Measurements from ENCODE around the gene AGPAT4. TPM values are rescaled to one million over a fixed set of nuclear protein-coding genes. Genes with fewer than 3 reads are reported as not detected.

The AGPAT4 gene
- total RNA-seq, 1 donor from 2014 or later, result 44.4 TPM

GRCh38 chr6:161290751-161291150, 16.9 kb upstream of the AGPAT4 start:
- DNase-seq (ENCODE audit: low spot score in 2 of 2), result no peak

DNA sequence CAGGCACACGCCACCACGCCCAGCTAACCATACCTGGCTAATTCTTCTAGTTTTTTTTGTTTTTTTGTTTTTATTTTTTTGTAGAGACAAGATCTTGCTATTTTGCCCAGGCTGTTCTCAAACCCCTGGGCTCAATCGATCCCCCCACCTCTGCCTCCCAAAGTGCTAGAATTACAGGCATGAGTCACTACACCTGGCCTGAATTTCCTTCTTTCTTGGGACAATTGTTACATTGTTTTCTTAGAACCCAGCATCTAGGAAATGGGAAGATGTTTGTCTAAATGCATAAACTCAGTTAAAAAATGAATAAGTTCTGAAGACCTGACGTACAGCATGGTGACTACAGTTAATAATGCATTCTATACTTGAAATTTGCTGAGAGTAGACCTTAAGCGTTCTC, 10.8 kb upstream of the AGPAT4 start:
- DNase-seq (ENCODE audit: low spot score in 2 of 2) (no peak), FAIRE-seq (no peak)

More at GRCh38 chr6:161290751-161291150, 16.9 kb upstream of the AGPAT4 start:
- FAIRE-seq, result no peak

GRCh38 chr6:161281092-161281491, 7.2 kb upstream of the AGPAT4 start:
- no peak for DNase-seq (ENCODE audit: low spot score in 2 of 2)

GRCh38 chr6:161279677-161280415, 6.0 kb upstream of the AGPAT4 start:
- DNase-seq (ENCODE audit: low spot score in 2 of 2) (no peak), FAIRE-seq (no peak)

More at GRCh38 chr6:161281092-161281491, 7.2 kb upstream of the AGPAT4 start:
- no peak for FAIRE-seq

GRCh38 chr6:161276605-161277155, 2.8 kb upstream of the AGPAT4 start:
- FAIRE-seq (no peak), DNase-seq (ENCODE audit: low spot score in 2 of 2) (no peak)

- DNase-seq (ENCODE audit: low spot score in 2 of 2) (no peak), FAIRE-seq (no peak)
These were observed 1.0 kb upstream of the AGPAT4 start for GRCh38 chr6:161274898-161275297.

GRCh38 chr6:161274488-161274858, 612 bp upstream of the AGPAT4 start:
- no peak for FAIRE-seq
- DNase-seq (ENCODE audit: low spot score in 2 of 2), result no peak

DNA sequence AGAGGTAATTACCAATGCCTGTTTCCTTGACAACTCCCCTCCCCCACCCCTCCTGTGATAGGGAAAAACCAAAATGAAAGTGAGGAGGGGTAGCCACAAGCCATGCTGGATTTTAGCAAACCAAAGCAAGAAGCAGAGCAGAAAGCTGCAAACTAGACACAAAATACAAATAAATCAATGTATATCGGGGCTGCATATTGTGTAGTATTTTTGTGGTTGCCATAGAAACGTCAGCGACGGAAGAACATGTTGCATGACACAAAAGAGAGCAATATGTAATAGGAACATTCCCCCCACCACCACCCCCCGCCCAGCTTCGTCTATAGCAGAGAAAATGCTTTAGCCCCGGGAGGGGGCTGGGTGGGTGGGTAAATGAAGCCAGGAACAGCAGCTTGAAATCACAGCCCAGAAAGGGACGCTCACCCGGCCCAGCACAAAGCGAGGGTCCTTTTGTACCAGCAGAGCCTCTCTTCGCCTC, 548 bp downstream of the AGPAT4 start:
- DNase-seq (ENCODE audit: low spot score in 2 of 2), result no peak
- FAIRE-seq, result no peak

DNA sequence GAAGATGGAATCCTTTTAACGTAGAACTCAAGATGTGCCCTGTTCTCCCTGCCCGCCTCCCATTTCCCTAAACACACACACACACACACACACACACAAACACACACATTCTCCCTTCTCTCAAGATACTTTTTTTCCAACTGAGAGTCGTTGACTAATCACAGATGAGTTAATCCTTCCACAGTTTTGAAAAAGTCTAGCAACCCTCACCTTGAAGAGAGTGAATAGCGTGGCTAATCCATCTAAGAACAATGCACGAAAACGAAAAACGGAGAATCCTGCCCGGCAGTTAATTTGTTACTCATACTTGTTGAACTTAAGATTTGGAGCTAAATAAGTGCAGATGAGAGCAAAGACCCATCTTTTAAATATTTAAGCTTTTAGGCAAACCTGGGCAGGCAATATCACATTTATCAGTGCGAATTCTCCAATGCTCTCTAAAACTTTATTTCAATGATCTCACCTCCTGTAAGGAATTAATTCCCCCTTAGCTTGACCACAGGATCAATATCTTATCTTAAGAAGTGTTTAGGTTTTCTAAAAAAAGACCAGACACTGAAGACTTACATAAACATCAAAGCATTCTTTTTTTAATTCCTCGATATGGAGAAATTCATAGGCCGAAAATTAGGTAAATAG, 1.1 kb downstream of the AGPAT4 start:
- DNase-seq (ENCODE audit: low spot score in 2 of 2) (no peak), FAIRE-seq (no peak)

GRCh38 chr6:161271343-161272030, 2.4 kb downstream of the AGPAT4 start:
- FAIRE-seq (no peak), DNase-seq (ENCODE audit: low spot score in 2 of 2) (no peak)

DNA sequence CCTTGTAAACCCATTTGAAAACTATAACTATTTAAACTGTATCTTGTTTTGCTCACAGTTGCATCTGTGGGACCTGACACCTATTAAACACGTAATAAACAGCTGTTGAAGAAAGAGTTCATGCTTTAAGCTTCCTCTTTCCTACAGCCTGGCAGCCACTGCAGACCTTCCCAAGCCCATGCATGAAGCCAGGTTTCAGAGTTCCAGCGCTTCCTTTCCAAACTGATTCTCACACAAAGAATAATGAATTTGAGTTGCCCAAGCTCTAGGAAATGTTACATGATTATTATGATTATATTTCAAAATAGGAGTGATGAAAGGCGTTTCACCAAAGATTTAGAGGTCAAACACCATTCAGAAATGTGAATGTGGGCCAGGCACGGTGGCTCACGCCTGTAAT, 3.7 kb downstream of the AGPAT4 start:
- DNase-seq (ENCODE audit: low spot score in 2 of 2), result no peak
- no peak for FAIRE-seq

- DNase-seq (ENCODE audit: low spot score in 2 of 2) (no peak), FAIRE-seq (no peak)
These were observed 4.6 kb downstream of the AGPAT4 start for GRCh38 chr6:161269310-161269709.

- DNase-seq (ENCODE audit: low spot score in 2 of 2), result no peak
- no peak for FAIRE-seq
These were observed 5.2 kb downstream of the AGPAT4 start for GRCh38 chr6:161268531-161269210.

DNA sequence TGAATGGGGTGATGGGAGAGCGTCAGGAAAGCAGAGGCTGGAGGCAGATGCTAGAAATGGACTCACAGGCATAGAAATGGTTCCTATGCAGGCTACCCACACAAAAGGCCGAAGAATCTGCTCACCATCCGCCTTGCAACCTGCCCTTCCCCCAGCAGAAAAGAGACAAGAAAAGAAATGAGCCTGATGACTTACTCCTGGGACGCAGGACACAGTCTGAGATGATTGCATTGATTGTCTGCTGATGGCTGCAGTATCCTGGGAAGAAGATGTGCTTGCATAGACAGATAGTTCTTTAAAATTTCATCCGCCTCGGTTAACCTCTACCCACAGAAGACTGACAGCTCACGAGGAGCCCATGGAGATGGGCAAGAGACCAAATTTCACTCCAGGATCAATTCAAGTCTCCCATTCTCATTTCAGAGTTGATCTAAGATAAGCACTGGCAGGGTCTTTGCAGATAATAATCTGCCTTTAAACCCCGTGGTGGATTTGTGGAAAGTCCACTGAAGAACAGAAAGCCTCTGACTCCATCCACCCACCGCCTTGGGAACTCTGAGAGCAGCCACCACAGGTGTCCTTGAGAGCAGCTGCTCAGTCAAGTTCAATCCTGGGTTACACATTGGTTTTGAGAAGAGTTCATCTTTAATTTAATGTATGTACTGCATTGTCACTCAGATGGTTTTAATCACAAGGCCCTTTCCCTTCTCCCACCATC, 7.2 kb downstream of the AGPAT4 start:
- FAIRE-seq (no peak), DNase-seq (ENCODE audit: low spot score in 2 of 2) (no peak)

DNA sequence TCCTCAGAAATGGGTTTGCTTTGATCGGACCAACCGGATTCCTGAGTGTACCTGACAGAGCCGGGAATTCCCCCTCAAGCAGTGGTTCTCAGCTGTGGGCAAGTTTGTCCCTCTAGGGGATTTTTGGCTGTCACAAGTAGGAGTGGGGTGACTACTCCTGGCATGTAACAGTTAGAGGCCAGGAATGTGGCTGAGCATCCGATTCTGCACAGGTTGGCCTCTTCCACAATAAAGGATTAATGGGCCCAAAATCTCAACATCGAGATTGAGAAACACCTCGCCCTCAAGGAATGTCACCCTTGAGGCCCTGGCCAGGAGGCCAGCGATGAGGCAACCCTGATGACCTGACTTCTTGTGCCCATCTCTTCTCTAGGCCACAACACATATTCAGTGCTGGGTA, 7.9 kb downstream of the AGPAT4 start:
- no peak for DNase-seq (ENCODE audit: low spot score in 2 of 2)
- no peak for FAIRE-seq

- FAIRE-seq, result no peak
- DNase-seq (ENCODE audit: low spot score in 2 of 2), result no peak
These were observed 8.3 kb downstream of the AGPAT4 start for GRCh38 chr6:161265554-161265953.

DNA sequence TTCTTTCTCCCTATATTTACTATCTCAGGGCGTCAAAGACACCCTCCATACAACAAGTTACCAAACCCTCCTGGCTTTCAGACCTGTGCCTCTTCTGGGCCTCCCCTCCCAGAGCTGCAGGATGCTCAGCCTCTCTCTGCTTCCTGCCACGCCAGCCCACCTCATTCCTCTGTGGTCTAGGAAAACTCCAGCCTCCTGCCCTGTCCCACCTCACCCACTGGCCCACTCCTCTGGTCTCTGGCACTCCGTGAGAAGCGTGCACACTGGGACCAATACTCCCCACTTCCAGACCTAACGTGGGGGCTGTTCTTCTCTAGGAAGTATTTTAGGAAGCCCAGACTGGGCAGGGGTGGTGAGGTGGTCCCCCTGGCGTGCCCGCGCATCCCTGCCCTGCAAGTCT, 9.7 kb downstream of the AGPAT4 start:
- FAIRE-seq, result no peak
- DNase-seq (ENCODE audit: low spot score in 2 of 2), result no peak

GRCh38 chr6:161261816-161262215, 12.0 kb downstream of the AGPAT4 start:
- DNase-seq (ENCODE audit: low spot score in 2 of 2) (no peak), FAIRE-seq (no peak)

DNA sequence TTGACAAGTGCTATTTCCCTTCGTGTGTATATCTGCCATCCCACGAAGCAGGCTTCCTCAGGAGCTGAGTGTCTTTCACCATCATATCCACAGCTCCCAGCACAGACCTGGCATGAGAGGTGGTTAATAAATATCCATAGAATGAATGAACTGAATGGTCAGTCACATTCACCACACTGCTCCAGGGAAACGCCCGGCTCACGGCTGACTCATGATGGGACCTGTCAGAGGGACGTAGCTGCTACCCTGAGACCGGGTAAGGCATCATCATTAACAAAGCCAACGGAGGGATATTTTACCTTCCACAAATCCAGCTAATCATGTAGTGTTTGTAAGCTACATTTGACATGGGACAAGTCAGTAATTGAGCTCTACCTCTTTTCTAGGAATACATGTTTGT, 12.5 kb downstream of the AGPAT4 start:
- no peak for DNase-seq (ENCODE audit: low spot score in 2 of 2)
- no peak for FAIRE-seq

- DNase-seq (ENCODE audit: low spot score in 2 of 2) (no peak), FAIRE-seq (no peak)
These were observed 14.6 kb downstream of the AGPAT4 start for GRCh38 chr6:161259302-161259701.
